Mucosa of descending colon (tissue), 3 donors: ENCODE results near the gene TRMT1. TPM values are rescaled to one million over a fixed set of nuclear protein-coding genes. Genes with fewer than 3 reads are reported as not detected.

Experiments used
- ATAC-seq: fragments of 200-7000 bp; cut with Tn5 transposase; one replicate; pipeline ENCODE4 v1.9.1; 2020; ENCODE audit warnings: mild to moderate bottlenecking, moderate library complexity
- DNase-seq, 3 donors: peaks; one replicate each; pipeline ENCODE4 v3.0.0-alpha.2; 2020
- H3K36me3 ChIP-seq: fragments of 200-600 bp; one replicate; pipeline ENCODE4 v1.8.0; 2021; ENCODE audit warnings: low read depth, mild to moderate bottlenecking
- H3K4me1 ChIP-seq: fragments of 200-600 bp; one replicate; pipeline ENCODE4 v1.8.0; 2021; ENCODE audit warnings: low read depth, mild to moderate bottlenecking
- H3K4me3 ChIP-seq: fragments of 200-600 bp; one replicate; pipeline ENCODE4 v1.8.0; 2021; ENCODE audit warnings: mild to moderate bottlenecking
- H3K9me3 ChIP-seq: fragments of 200-600 bp; one replicate; pipeline ENCODE4 v1.8.0; 2021; ENCODE audit warnings: mild to moderate bottlenecking
- intact Hi-C, 2 donors: fragments of 100-400 bp; cut with DNase I in 1 of 2; cut with micrococcal nuclease in 1 of 2; formaldehyde crosslinking; loops; one replicate each; pipeline versions ENCODE4 v1.11.0 to v1.11.1; 2022; cut with DNase I, micrococcal nuclease
- total RNA-seq, 3 donors: library from RNA; stranded (reverse); fragmentation: NEBNext Ultra II Directional in 2 of 3; extraction: Animal tissue kit (Norgen Biotek cat#: 25700) in 2 of 3; gene quantifications; one replicate each; pipeline versions ENCODE4 v1.2.1 to v1.2.4, GENCODE V29; 2021 to 2023
- TF ChIP-seq, protein P1 (sequence below): fragments of 200-600 bp; IDR thresholded peaks from one replicate; pipeline ENCODE4 v1.8.0; 2022; ENCODE audit warnings: antibody characterized with exemption, mild to moderate bottlenecking
- donor health status: DM: no; HTN: no; CAD: no; lungs with moderate emphysema.
- donor health status: DM: no; HTN: no; CAD: no.
- donor health status: DM: no; HTN: yes; CAD: no.

TRMT1 gene
- total RNA-seq, 3 donors from 2014 or later: 26.6 to 37.9 (median 30.0) TPM

- no peak for DNase-seq
- Histone ChIP-seq H3K36me3 (no peaks in the 10 kb centered on the region), H3K4me3 (no peak overlapping the region), H3K9me3 (no peaks in the 10 kb centered on the region), H3K4me1 (peaks cover 7% of the 10 kb centered on the region)
- intact Hi-C loops: no loop called here
- no peak for ATAC-seq
- TF ChIP-seq, protein P1, sequence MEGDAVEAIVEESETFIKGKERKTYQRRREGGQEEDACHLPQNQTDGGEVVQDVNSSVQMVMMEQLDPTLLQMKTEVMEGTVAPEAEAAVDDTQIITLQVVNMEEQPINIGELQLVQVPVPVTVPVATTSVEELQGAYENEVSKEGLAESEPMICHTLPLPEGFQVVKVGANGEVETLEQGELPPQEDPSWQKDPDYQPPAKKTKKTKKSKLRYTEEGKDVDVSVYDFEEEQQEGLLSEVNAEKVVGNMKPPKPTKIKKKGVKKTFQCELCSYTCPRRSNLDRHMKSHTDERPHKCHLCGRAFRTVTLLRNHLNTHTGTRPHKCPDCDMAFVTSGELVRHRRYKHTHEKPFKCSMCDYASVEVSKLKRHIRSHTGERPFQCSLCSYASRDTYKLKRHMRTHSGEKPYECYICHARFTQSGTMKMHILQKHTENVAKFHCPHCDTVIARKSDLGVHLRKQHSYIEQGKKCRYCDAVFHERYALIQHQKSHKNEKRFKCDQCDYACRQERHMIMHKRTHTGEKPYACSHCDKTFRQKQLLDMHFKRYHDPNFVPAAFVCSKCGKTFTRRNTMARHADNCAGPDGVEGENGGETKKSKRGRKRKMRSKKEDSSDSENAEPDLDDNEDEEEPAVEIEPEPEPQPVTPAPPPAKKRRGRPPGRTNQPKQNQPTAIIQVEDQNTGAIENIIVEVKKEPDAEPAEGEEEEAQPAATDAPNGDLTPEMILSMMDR: no peak
Observed at GRCh38 chr19:13089139-13089856, 27.2 kb downstream of the TRMT1 start.

- intact Hi-C loops: no loop called here
- Histone ChIP-seq H3K36me3 (no peaks in the 10 kb centered on the region), H3K4me1 (no peaks in the 10 kb centered on the region), H3K9me3 (no peaks in the 10 kb centered on the region), H3K4me3 (no peak overlapping the region)
- DNase-seq (no peak), ATAC-seq (no peak)
- TF ChIP-seq, protein P1: no peak
Observed at GRCh38 chr19:13087795-13088537, 28.6 kb downstream of the TRMT1 start.

- Histone ChIP-seq H3K4me3 (no peak overlapping the region), H3K36me3 (no peaks in the 10 kb centered on the region), H3K9me3 (no peaks in the 10 kb centered on the region), H3K4me1 (no peaks in the 10 kb centered on the region)
- no peak for DNase-seq
- TF ChIP-seq, protein P1: no peak
- intact Hi-C loops: no loop called here
- no peak for ATAC-seq
Observed at GRCh38 chr19:13087295-13087694, 29.2 kb downstream of the TRMT1 start.

DNA sequence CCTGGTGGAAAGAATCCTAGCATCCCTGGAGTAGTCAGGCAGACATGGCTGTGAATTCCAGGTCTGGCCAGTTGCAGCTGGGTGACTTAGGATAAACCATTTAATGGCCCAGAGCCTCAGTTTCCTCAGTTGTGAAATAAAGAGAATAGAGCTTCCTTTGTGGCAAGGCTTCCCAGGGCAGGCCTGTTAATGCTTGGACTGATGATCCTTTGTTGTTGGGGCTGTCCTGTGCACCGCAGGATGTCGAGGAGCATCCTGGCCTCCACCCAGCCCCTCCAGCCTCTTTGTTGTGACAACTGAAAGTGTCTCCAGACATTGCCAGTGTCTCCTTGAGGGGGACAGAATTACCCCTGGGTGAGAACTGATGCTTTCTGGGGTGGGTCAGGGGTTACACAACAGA is 30.2 kb downstream of the TRMT1 start:
- H3K4me1 ChIP-seq: no peaks in the 10 kb centered on the region
- intact Hi-C loops: no loop called here
- no peaks in the 10 kb centered on the region for H3K9me3 ChIP-seq
- DNase-seq: no peak
- no peaks in the 10 kb centered on the region for H3K36me3 ChIP-seq
- TF ChIP-seq, protein P1: no peak
- H3K4me3 ChIP-seq: no peak overlapping the region
- ATAC-seq: no peak

GRCh38 chr19:13085666-13086065 is 30.9 kb downstream of the TRMT1 start:
- TF ChIP-seq, protein P1: no peak
- DNase-seq: no peak
- ATAC-seq: peak; percentile 61
- Histone ChIP-seq H3K9me3 (no peaks in the 10 kb centered on the region), H3K4me1 (no peaks in the 10 kb centered on the region), H3K36me3 (no peaks in the 10 kb centered on the region), H3K4me3 (no peak overlapping the region)
- intact Hi-C loops: no loop called here
